Measurements from ENCODE around the gene LEAP2. TPM values are rescaled to one million over a fixed set of nuclear protein-coding genes. Genes with fewer than 3 reads are reported as not detected.

LEAP2 gene
- total RNA-seq, 2 experiments from 2014 or later, result 0.30 to 0.31 TPM

DNA sequence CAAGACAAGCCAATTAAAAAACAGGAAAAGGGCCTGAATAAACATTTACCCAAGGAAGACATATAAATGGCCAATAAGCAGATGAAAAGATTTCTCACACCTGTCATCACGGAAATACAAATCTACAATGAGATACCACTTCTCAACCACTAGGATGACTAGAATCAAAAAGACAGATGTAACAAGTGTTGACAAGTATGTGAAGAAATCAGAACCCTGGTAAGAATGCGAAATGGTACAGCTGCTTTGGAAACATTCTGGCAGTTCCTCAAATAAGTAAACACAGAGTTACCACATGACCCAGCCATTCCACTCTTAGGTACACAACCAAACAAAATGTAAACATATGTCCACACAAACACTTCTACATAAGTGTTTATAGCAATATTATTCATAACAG lies 32.5 kb downstream of the LEAP2 start:
- no peak for ATAC-seq (ENCODE audit: poor library complexity)
- Mint-ChIP-seq H3K4me3 (no peak overlapping the region), H3K4me1 (ENCODE audit: low read depth) (peaks cover 37% of the 10 kb centered on the region), H3K27ac (no peak overlapping the region), H3K9me3 (no peaks in the 10 kb centered on the region), H3K36me3 (ENCODE audit: low read depth) (peaks cover 75% of the 10 kb centered on the region), H3K27me3 (no peaks in the 10 kb centered on the region)
- TF ChIP-seq, protein P1, sequence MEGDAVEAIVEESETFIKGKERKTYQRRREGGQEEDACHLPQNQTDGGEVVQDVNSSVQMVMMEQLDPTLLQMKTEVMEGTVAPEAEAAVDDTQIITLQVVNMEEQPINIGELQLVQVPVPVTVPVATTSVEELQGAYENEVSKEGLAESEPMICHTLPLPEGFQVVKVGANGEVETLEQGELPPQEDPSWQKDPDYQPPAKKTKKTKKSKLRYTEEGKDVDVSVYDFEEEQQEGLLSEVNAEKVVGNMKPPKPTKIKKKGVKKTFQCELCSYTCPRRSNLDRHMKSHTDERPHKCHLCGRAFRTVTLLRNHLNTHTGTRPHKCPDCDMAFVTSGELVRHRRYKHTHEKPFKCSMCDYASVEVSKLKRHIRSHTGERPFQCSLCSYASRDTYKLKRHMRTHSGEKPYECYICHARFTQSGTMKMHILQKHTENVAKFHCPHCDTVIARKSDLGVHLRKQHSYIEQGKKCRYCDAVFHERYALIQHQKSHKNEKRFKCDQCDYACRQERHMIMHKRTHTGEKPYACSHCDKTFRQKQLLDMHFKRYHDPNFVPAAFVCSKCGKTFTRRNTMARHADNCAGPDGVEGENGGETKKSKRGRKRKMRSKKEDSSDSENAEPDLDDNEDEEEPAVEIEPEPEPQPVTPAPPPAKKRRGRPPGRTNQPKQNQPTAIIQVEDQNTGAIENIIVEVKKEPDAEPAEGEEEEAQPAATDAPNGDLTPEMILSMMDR (IDR thresholded peaks at IDR 0.05), result no peak
- H3K36me3 ChIP-seq (ENCODE audit: insufficient read depth, low read length), result peaks cover 30% of the 10 kb centered on the region
- H3K9me3 ChIP-seq (ENCODE audit: control insufficient read depth in 1 of 2, insufficient read depth in 1 of 2, low read length in 2 of 2), result no peaks in the 10 kb centered on the region
- H3K4me3 ChIP-seq (ENCODE audit: low read length), result no peak overlapping the region
- POLR2A ChIA-PET, result interaction anchor here (1.5 kb wide), 1 partner anchor 146 kb away, joined by 3 read pairs; the partner anchor contains the start of gene HSPA4
- intact Hi-C loops (cut with DNase I, micrococcal nuclease), result no loop called here
- CTCF ChIA-PET, result no interaction called here
- no peaks in the 10 kb centered on the region for H3K4me1 ChIP-seq (ENCODE audit: insufficient read depth, low read length)
- no peak for DNase-seq
- no peaks in the 10 kb centered on the region for H3K27me3 ChIP-seq (ENCODE audit: control insufficient read depth in 1 of 2, insufficient read depth in 2 of 2, low read length in 2 of 2)
- H3K27ac ChIP-seq (ENCODE audit: low read depth in 1 of 2, low read length in 2 of 2), result no peak overlapping the region

DNA sequence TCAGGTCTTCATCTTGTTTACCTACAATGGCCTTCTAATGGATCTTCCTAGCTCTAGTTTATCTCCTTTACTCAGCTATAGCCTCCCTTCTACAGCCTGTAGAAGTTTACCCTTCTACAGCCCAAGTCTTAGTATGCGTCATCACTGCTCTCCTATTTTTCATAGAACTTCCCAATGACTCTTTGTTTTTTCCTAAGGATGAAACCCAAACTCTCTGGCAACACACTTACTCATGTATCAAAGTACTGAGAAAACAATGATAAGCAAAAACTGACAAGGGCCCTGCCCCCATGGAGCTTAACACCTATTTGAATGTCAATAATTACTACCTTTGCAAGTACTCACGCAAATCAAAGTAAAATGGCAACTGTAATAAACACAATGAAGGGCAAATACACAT lies 33.7 kb downstream of the LEAP2 start:
- Histone ChIP-seq H3K27ac (ENCODE audit: low read depth in 1 of 2, low read length in 2 of 2) (no peak overlapping the region), H3K27me3 (ENCODE audit: control insufficient read depth in 1 of 2, insufficient read depth in 2 of 2, low read length in 2 of 2) (no peaks in the 10 kb centered on the region), H3K4me3 (ENCODE audit: low read length) (no peak overlapping the region), H3K36me3 (ENCODE audit: insufficient read depth, low read length) (peaks cover 31% of the 10 kb centered on the region), H3K4me1 (ENCODE audit: insufficient read depth, low read length) (no peaks in the 10 kb centered on the region), H3K9me3 (ENCODE audit: control insufficient read depth in 1 of 2, insufficient read depth in 1 of 2, low read length in 2 of 2) (no peaks in the 10 kb centered on the region)
- ATAC-seq (ENCODE audit: poor library complexity) (no peak), DNase-seq (no peak)
- Mint-ChIP-seq H3K27me3 (no peaks in the 10 kb centered on the region), H3K27ac (no peak overlapping the region), H3K4me3 (no peak overlapping the region), H3K9me3 (no peaks in the 10 kb centered on the region), H3K36me3 (ENCODE audit: low read depth) (peaks cover 79% of the 10 kb centered on the region), H3K4me1 (ENCODE audit: low read depth) (peaks cover 44% of the 10 kb centered on the region)
- ChIA-PET POLR2A (no interaction called here), CTCF (no interaction called here)
- TF ChIP-seq, protein P1 (IDR thresholded peaks at IDR 0.05), result no peak
- intact Hi-C loops (cut with DNase I, micrococcal nuclease), result no loop called here

DNA sequence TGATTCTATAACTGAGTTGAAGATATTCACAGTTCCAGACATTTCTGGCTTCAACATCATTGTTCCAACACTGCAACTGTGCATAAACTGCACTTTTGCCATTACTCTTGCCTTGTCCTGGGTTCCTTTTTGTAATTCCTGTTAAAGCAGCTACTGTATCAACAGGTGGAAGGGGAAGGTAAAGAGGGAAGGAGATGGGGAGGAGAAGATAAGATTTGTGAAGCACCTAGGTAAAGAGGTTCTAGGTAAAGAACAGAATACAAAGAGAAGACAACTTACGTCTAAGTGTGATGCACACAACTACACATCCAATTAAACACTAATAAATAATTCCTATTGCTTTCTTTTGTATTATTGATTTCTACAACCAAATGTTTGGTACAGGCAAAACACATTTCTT lies 36.2 kb downstream of the LEAP2 start:
- peaks cover 39% of the 10 kb centered on the region for H3K4me1 Mint-ChIP-seq (ENCODE audit: low read depth)
- DNase-seq, result no peak
- H3K4me3 ChIP-seq (ENCODE audit: low read length), result no peak overlapping the region
- no peaks in the 10 kb centered on the region for H3K27me3 Mint-ChIP-seq
- intact Hi-C loops (cut with DNase I, micrococcal nuclease), result no loop called here
- TF ChIP-seq, protein P1 (IDR thresholded peaks at IDR 0.05), result no peak
- no peaks in the 10 kb centered on the region for H3K4me1 ChIP-seq (ENCODE audit: insufficient read depth, low read length)
- H3K27me3 ChIP-seq (ENCODE audit: control insufficient read depth in 1 of 2, insufficient read depth in 2 of 2, low read length in 2 of 2), result no peaks in the 10 kb centered on the region
- CTCF ChIA-PET, result no interaction called here
- no peak overlapping the region for H3K4me3 Mint-ChIP-seq
- no peak overlapping the region for H3K27ac Mint-ChIP-seq
- no peak for ATAC-seq (ENCODE audit: poor library complexity)
- peaks cover 75% of the 10 kb centered on the region for H3K36me3 Mint-ChIP-seq (ENCODE audit: low read depth)
- no peak overlapping the region for H3K27ac ChIP-seq (ENCODE audit: low read depth in 1 of 2, low read length in 2 of 2)
- POLR2A ChIA-PET, result no interaction called here
- no peaks in the 10 kb centered on the region for H3K9me3 ChIP-seq (ENCODE audit: control insufficient read depth in 1 of 2, insufficient read depth in 1 of 2, low read length in 2 of 2)
- peaks cover 23% of the 10 kb centered on the region for H3K36me3 ChIP-seq (ENCODE audit: insufficient read depth, low read length)
- no peaks in the 10 kb centered on the region for H3K9me3 Mint-ChIP-seq
